Fibroblast of skin of right quadriceps (primary cell): Measurements from ENCODE around the gene CENPX.

Experiments
- DNase-seq: peaks from one replicate; pipeline ENCODE4 v3.0.0-alpha.2; 2013

Gene CENPX

DNA sequence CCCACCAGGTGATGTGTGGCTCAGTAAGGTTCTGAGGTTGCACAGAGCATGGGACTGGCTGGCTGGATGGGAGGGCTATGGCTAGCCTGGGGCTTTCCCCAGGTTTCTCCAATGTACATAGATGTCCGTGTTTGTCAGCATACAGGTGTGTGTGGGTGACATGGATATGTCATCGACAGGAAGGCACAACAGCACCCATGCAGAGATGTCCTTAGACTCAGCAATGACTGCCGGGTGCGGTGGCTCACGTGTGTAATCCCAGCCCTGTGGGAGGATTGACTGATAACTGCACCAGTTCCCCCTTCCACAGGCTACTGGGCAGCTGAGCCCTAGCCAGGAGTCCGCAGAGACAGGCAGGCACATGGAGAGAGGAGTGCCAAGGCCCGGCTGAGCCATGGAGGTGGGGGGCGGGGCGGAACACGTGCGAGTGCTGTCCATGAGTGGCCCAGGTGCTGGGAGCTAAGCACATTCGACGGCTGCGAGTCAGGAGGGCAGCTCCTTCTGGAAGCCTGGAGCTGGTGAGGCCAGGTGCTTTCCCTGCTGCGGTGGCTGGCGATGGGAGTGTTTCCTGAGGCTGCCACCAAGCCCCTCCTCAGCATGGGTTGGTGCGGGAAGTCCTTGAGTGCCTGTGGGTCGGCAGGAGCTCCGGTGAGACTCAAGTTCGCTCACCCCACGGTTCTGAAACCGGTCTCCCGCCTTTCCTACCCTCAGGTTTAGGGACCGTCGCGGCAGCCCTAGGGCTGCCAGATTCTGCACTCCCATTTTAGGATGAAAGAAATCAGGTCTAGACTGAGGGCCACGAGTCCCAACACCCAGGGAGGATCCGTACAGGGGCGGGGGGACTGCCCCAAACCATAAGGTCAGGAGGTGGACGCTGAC is 46.1 kb downstream of the CENPX start:
- DNase-seq, result no peak

DNA sequence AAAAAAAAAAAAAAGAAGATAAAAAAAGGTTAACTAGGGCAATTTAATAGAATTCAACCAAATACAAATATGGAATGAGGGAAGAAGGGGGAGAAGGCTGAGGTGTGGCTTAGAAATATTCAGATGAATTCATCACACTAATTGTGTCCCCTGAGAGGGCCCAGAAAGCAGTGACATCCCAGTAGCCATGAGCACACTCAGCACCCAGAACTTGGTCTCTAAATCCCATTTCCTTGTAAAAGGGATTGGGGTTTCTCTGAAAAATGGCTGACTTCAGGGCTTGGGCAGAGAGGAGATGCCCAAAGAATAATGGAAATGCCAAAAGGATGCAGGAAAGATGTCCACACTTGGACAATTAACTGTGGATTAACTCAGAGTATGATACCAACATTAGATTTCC is 49.2 kb downstream of the CENPX start:
- no peak for DNase-seq

DNA sequence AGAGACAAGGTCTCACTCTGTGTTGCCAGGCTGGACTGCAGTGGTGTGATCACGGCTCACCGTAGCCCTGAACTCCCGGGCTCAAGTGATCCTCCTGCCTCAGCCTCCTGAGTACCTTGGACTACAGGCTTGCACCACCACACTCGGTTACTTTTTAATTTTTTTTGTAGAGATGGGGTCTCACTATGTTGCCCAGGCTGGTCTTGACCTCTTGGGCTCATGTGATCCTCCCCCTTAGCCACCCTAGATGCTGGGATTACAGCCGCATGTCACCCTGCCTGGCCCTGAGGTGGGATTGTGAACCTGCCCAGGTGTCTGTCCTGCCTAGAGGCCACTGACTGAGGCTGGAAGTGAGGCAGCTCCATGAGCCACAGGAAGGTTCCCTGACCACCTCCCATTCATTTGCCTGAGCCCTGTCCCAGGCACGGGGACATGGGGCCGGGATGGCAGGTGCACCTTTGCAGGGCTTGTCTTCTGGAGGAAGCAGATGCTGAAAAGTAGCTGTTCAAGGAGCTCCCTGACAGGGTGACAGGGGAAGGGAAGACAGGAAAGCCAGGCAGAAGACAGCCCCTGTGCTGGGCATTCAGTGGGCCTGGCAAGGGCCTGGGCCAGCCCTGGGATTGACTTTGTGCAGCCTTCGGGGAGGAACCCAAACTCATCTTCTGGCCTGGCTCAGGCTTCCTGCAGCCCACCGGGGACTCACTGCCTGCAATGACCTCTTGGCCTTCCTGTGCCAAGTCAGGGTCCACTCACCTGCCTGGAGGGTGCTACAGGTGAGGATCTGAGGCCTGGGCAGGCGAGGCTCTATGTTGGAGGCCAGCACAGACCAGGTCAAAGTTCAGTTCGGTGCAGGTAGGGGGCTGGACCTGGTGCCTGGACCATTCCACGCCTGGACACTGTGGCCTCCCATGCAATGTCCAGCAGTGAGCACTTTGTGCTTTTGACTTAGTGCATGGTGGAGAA is 53.5 kb downstream of the CENPX start:
- DNase-seq, result no peak
